OCI-LY3 (cell line): ENCODE data around the gene ATP10A.

ENCODE experiments used
- H2AFZ ChIP-seq: fragments of 200-600, 300-600 bp; shearing (Covaris generic); 2 replicates; pipeline ENCODE4 v1.6.0; 2014; ENCODE audit warnings: antibody characterized with exemption, low read depth, low read length
- H3K27ac ChIP-seq: fragments of 200-600, 300-600 bp; sonication (generic); 2 replicates; pipeline ENCODE4 v1.5.1; 2014; ENCODE audit warnings: mild to moderate bottlenecking, low read length, moderate library complexity, mixed read lengths
- H3K27me3 ChIP-seq: fragments of 200-600, 300-600 bp; sonication (generic); 2 replicates; pipeline ENCODE4 v1.6.1; 2014; ENCODE audit warnings: low read depth, low read length, mixed read lengths
- H3K36me3 ChIP-seq: fragments of 200-600, 300-600 bp; sonication (generic); replicated peaks from 2 replicates; pipeline ENCODE3; 2014; ENCODE audit warnings: low read depth, low read length, mixed read lengths
- H3K4me1 ChIP-seq: fragments of 300-600, 200-600 bp; sonication (generic); 2 replicates; pipeline ENCODE4 v1.6.1; 2014; ENCODE audit warnings: low read length, mixed read lengths
- H3K4me2 ChIP-seq: fragments of 200-600, 300-600 bp; sonication (generic); 2 replicates; pipeline ENCODE4 v1.6.1; 2014; ENCODE audit warnings: low read length, mixed read lengths
- H3K4me3 ChIP-seq: fragments of 300-600, 200-600 bp; sonication (generic); 2 replicates; pipeline ENCODE4 v1.5.1; 2014; ENCODE audit warnings: antibody characterized with exemption, mild to moderate bottlenecking, low read length, moderate library complexity
- H3K79me2 ChIP-seq: fragments of 300-600, 200-600 bp; shearing (Covaris generic); 2 replicates; pipeline ENCODE4 v1.6.1; 2014; ENCODE audit warnings: mild to moderate bottlenecking, low read length, mixed read lengths
- H3K9ac ChIP-seq: fragments of 300-600, 200-600 bp; shearing (Covaris generic); 2 replicates; pipeline ENCODE4 v1.6.0; 2014; ENCODE audit warnings: mild to moderate bottlenecking, low read length, moderate library complexity
- H3K9me3 ChIP-seq: fragments of 200-600, 300-600 bp; shearing (Covaris generic); 2 replicates; pipeline ENCODE4 v1.6.1; 2014; ENCODE audit warnings: low read length, mixed read lengths; ENCODE audit not compliant: insufficient read depth
- H4K20me1 ChIP-seq: fragments of 200-600, 300-600 bp; sonication (generic); 2 replicates; pipeline ENCODE4 v1.6.1; 2016; ENCODE audit warnings: low read length, mixed read lengths; ENCODE audit not compliant: insufficient read depth
- EZH2phosphoT487 ChIP-seq: fragments of 200-600 bp; shearing (Covaris generic); IDR thresholded peaks from 2 replicates; pipeline ENCODE4 v1.6.1; 2018; ENCODE audit warnings: antibody characterized with exemption, mixed run types, low read depth
- TF ChIP-seq, protein P1 (sequence below): fragments of 200-600, 300-600 bp; sonication (generic); IDR thresholded peaks from 2 replicates; pipeline ENCODE4 v1.5.1; 2014; ENCODE audit warnings: antibody characterized with exemption, low read length, low read depth

The ATP10A gene, protein sequence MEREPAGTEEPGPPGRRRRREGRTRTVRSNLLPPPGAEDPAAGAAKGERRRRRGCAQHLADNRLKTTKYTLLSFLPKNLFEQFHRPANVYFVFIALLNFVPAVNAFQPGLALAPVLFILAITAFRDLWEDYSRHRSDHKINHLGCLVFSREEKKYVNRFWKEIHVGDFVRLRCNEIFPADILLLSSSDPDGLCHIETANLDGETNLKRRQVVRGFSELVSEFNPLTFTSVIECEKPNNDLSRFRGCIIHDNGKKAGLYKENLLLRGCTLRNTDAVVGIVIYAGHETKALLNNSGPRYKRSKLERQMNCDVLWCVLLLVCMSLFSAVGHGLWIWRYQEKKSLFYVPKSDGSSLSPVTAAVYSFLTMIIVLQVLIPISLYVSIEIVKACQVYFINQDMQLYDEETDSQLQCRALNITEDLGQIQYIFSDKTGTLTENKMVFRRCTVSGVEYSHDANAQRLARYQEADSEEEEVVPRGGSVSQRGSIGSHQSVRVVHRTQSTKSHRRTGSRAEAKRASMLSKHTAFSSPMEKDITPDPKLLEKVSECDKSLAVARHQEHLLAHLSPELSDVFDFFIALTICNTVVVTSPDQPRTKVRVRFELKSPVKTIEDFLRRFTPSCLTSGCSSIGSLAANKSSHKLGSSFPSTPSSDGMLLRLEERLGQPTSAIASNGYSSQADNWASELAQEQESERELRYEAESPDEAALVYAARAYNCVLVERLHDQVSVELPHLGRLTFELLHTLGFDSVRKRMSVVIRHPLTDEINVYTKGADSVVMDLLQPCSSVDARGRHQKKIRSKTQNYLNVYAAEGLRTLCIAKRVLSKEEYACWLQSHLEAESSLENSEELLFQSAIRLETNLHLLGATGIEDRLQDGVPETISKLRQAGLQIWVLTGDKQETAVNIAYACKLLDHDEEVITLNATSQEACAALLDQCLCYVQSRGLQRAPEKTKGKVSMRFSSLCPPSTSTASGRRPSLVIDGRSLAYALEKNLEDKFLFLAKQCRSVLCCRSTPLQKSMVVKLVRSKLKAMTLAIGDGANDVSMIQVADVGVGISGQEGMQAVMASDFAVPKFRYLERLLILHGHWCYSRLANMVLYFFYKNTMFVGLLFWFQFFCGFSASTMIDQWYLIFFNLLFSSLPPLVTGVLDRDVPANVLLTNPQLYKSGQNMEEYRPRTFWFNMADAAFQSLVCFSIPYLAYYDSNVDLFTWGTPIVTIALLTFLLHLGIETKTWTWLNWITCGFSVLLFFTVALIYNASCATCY (N-terminal part only)

DNA sequence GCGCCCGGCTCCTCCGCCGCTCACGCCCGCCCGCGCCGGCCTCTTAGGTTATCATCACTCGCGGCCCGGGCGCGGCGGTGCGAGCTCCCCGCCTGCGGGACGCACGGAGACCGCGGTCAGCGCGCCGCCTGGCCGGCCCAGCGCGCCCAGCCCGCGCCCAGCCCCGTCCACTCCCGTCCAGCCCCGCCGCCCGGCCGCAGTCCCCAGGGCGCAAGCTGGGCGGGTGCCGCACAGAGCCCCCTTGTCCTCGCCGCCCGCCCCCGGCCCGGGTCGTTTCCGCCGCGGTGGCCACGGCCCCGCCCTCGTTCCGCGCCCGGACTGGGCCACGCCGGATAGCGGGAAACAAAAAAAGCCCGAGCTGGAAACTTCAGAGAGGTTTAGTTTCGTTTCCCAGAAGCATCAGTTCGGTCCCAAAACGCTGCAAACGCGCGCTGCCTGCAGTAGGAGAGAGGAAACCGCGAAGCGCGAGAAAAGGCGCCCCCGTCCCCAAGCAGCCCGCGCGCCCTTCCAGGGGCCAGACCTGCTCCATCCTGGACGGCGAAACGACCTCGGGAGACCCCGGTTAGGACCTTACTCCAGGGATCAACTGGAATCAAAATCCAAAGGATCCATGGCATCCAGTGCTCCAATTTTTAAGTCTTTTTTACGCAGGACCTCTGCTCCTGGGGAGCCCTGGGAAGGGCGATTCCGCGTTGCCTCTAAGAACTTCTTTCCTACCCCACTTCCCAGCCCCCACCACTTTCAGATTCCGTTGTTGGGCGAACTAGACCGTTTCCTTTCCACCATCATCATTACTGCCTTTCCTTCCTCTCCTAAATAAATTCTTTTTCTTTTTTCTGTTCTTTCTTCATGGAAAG, at the start of gene ATP10A:
Gene ATP10A (minus strand): TSS at position 217 of the 857 bp plus-strand sequence. CDS start 231 bp downstream, outside the sequence.
- no peaks in the 10 kb centered on the region for H3K27me3 ChIP-seq
- H3K27ac ChIP-seq: no peak within 1 kb of the TSS
- H3K9me3 ChIP-seq: no peaks in the 10 kb centered on the region
- no peaks in the 10 kb centered on the region for H3K4me1 ChIP-seq
- no peaks in the 10 kb centered on the region for H3K36me3 ChIP-seq
- H3K79me2 ChIP-seq: no peaks in the 10 kb centered on the region
- H3K4me2 ChIP-seq: no peak within 1 kb of the TSS
- TF ChIP-seq, protein P1, sequence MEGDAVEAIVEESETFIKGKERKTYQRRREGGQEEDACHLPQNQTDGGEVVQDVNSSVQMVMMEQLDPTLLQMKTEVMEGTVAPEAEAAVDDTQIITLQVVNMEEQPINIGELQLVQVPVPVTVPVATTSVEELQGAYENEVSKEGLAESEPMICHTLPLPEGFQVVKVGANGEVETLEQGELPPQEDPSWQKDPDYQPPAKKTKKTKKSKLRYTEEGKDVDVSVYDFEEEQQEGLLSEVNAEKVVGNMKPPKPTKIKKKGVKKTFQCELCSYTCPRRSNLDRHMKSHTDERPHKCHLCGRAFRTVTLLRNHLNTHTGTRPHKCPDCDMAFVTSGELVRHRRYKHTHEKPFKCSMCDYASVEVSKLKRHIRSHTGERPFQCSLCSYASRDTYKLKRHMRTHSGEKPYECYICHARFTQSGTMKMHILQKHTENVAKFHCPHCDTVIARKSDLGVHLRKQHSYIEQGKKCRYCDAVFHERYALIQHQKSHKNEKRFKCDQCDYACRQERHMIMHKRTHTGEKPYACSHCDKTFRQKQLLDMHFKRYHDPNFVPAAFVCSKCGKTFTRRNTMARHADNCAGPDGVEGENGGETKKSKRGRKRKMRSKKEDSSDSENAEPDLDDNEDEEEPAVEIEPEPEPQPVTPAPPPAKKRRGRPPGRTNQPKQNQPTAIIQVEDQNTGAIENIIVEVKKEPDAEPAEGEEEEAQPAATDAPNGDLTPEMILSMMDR: no peak
- no peak for TF ChIP-seq EZH2phosphoT487
- H3K4me3 ChIP-seq: no peak within 1 kb of the TSS
- no peak within 1 kb of the TSS for H3K9ac ChIP-seq
- no peak within 1 kb of the TSS for H2AFZ ChIP-seq
- no peaks in the 10 kb centered on the region for H4K20me1 ChIP-seq

DNA sequence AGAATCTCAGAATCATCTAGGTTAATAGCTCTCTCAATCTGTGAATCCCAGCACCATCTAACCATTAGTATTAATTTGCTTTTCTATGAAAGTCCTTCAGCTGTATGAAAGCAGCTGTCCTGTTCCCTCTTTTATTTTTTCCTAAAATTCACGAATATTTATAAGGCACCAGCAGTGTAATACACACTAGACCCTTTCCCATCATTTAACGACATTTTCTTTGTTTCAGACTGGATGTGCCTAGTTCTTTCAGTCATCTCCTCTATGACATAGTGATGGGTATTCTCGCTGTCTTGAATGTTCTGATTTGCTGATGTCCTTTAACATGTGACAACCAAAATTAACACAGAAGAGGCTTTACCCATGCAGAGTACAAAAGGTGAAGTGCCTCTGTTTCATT, 48.9 kb upstream of the ATP10A start:
- Histone ChIP-seq H3K9me3 (no peaks in the 10 kb centered on the region), H3K79me2 (no peaks in the 10 kb centered on the region), H3K27ac (no peak overlapping the region), H3K9ac (no peak overlapping the region), H3K27me3 (no peaks in the 10 kb centered on the region), H3K4me2 (no peak overlapping the region), H2AFZ (no peak overlapping the region), H3K4me1 (no peaks in the 10 kb centered on the region), H3K36me3 (no peaks in the 10 kb centered on the region), H3K4me3 (no peak overlapping the region), H4K20me1 (no peaks in the 10 kb centered on the region)
- no peak for TF ChIP-seq EZH2phosphoT487
- TF ChIP-seq, protein P1: no peak

DNA sequence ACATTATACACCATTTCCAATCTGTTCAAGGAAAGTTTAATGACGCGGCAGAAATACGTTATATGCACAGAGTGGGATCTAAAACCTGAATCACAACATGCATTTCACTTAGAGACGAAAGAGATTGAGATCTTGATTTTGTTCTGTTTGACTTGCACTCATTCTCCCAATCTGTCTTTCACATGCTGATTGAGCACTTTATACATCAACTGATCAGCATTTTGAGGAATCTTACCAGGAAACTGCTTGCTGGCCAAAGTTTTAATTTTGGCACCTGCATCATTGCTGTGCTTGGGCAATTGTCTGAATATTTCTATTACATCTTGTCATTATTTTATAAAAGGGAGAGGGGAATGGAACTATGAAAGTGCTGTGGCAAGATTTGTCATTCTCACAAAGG, 47.7 kb upstream of the ATP10A start:
- Histone ChIP-seq H4K20me1 (no peaks in the 10 kb centered on the region), H3K27ac (no peak overlapping the region), H3K4me2 (no peak overlapping the region), H2AFZ (no peak overlapping the region), H3K4me3 (no peak overlapping the region), H3K9ac (no peak overlapping the region), H3K9me3 (no peaks in the 10 kb centered on the region), H3K4me1 (no peaks in the 10 kb centered on the region), H3K79me2 (no peaks in the 10 kb centered on the region), H3K36me3 (no peaks in the 10 kb centered on the region), H3K27me3 (no peaks in the 10 kb centered on the region)
- no peak for TF ChIP-seq EZH2phosphoT487
- TF ChIP-seq, protein P1: no peak
